Peyer's patch (tissue), 4 donors: ENCODE results near the gene NABP2. TPM values are rescaled to one million over a fixed set of nuclear protein-coding genes. Genes with fewer than 3 reads are reported as not detected.

ENCODE experiments used
- DNase-seq, 3 donors: peaks; one replicate each; pipeline ENCODE4 v3.0.0-alpha.2; 2017 to 2019
- H3K27ac ChIP-seq, 4 donors: fragments of 200-600 bp; sonication (generic); one replicate each; pipeline ENCODE4 v1.5.1; 2016 to 2019
- H3K27me3 ChIP-seq, 2 donors: fragments of 200-600 bp; sonication (generic); one replicate each; pipeline ENCODE4 v1.5.1; 2019
- H3K36me3 ChIP-seq, 3 donors: fragments of 200-600 bp; sonication (generic); one replicate each; pipeline ENCODE4 v1.5.1; 2016 to 2019
- H3K4me1 ChIP-seq, 4 donors: fragments of 200-600 bp; sonication (generic); one replicate each; pipeline ENCODE4 v1.5.1; 2016 to 2019
- H3K4me3 ChIP-seq, 4 donors: fragments of 200-600 bp; sonication (generic); 1 replicate in 3 of 4; 2 replicates in 1 of 4; pipeline ENCODE4 v1.5.1; 2016 to 2019; ENCODE audit warnings: mild to moderate bottlenecking in 1 of 4
- H3K9me3 ChIP-seq, 4 donors: fragments of 200-600 bp; sonication (generic); one replicate each; pipeline ENCODE4 v1.5.1; 2016 to 2019; ENCODE audit warnings: mild to moderate bottlenecking in 1 of 4
- CTCF ChIP-seq, 6 experiments: fragments of 450-650 bp in 4 of 6; fragments of 200-600 bp in 2 of 6; sonication (generic) in 1 of 6; IDR thresholded peaks; one replicate each; pipeline ENCODE4 v1.5.1; 2017 to 2019; ENCODE audit warnings: antibody characterized with exemption in 6 of 6, mild to moderate bottlenecking in 3 of 6, moderate library complexity in 1 of 6
- POLR2A ChIP-seq, 2 donors: fragments of 450-650 bp; IDR thresholded peaks; one replicate each; pipeline ENCODE4 v1.5.1; 2017; ENCODE audit warnings: antibody characterized with exemption in 2 of 2, mild to moderate bottlenecking in 2 of 2, moderate library complexity in 2 of 2
- total RNA-seq, 4 donors: library from RNA; depleted of rRNA; stranded (reverse); fragments of >200 nt; gene quantifications; one replicate each; pipeline ENCODE4 v1.1.0, GENCODE V29; 2016

NABP2 gene
- total RNA-seq, 4 donors from 2014 or later = 15.3 to 25.3 (median 23.5) TPM

DNA sequence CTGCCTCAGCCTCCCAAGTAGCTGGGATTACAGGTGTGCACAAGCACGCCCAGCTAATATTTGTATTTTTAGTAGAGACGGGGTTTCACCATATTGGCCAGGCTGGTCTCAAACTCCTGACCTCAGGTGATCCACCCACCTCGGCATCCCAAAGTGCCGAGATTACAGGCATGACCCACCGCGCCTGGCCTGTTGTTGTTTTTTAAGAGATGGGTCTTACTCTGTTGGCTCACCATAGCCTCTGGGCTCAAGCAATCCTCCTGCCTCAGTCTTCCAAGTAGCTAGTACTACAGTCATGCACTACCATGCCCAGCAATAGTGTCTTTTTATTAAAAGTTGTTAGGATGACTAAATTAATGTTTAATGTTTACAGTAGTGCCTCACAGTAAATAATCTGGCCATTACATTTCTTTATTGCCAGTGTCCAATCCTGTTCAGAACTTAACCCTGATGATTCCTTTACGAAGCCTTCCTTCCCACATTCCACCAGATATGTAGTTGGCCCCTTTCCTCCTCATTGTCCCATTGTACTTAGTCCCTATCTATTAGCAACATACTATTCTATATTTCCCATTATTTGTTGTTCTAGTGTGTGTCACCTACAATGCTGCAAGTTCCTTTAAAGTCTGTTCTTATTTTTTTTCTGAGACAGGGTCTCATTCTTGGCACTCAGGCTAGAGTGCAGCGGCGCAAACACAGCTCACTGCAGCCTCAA, 26.1 kb upstream of the NABP2 start:
- TF ChIP-seq POLR2A (IDR thresholded peaks at IDR 0.05) (no peak), CTCF (IDR thresholded peaks at IDR 0.05) (no peak)
- Histone ChIP-seq H3K4me1 (peaks cover 0 to 6% (median 0%) of the 10 kb centered on the region in 4 donors), H3K9me3 (no peaks in the 10 kb centered on the region), H3K4me3 (no peak overlapping the region), H3K36me3 (no peaks in the 10 kb centered on the region), H3K27me3 (no peaks in the 10 kb centered on the region), H3K27ac (peak overlapping the region in 1 of 4 donors; percentile 39)
- no peak for DNase-seq

GRCh38 chr12:56198836-56199235, 25.3 kb upstream of the NABP2 start:
- Histone ChIP-seq H3K27me3 (no peaks in the 10 kb centered on the region), H3K9me3 (no peaks in the 10 kb centered on the region), H3K36me3 (no peaks in the 10 kb centered on the region), H3K27ac (no peak overlapping the region), H3K4me3 (no peak overlapping the region), H3K4me1 (peaks cover 0 to 6% (median 0%) of the 10 kb centered on the region in 4 donors)
- DNase-seq = no peak
- no peak for TF ChIP-seq POLR2A (IDR thresholded peaks at IDR 0.05)
- no peak for TF ChIP-seq CTCF (IDR thresholded peaks at IDR 0.05)

DNA sequence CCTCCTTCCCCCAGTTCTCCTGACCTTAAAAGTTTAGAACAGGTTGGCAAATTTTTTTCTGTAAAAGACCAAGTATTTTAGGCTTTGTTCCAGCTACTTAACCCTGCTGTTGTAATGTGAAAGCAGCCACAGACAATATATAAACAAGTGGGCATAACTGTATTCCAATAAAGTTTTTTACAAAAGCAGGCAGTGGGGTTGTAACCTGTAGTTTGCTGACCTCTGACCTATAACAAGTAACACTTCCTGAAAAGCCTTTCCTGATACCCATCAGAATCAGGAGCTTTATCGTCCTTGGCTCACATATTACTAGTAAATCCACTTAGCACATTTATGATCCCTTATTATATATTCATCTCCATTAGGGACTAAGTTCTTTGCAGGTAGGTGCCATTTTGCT, 21.8 kb upstream of the NABP2 start:
- Histone ChIP-seq H3K27me3 (no peaks in the 10 kb centered on the region), H3K36me3 (peaks cover 0 to 31% (median 3%) of the 10 kb centered on the region in 3 donors), H3K4me1 (peaks cover 0 to 6% (median 0%) of the 10 kb centered on the region in 4 donors), H3K27ac (no peak overlapping the region), H3K9me3 (no peaks in the 10 kb centered on the region), H3K4me3 (no peak overlapping the region)
- TF ChIP-seq CTCF (IDR thresholded peaks at IDR 0.05) (no peak), POLR2A (IDR thresholded peaks at IDR 0.05) (no peak)
- DNase-seq = no peak

GRCh38 chr12:56202838-56203237, 21.3 kb upstream of the NABP2 start:
- TF ChIP-seq CTCF (IDR thresholded peaks at IDR 0.05) = no peak
- TF ChIP-seq POLR2A (IDR thresholded peaks at IDR 0.05) = no peak
- H3K36me3 ChIP-seq = peaks cover 0 to 35% (median 5%) of the 10 kb centered on the region in 3 donors
- H3K27ac ChIP-seq = no peak overlapping the region
- H3K4me3 ChIP-seq = no peak overlapping the region
- DNase-seq = no peak
- no peaks in the 10 kb centered on the region for H3K9me3 ChIP-seq
- no peaks in the 10 kb centered on the region for H3K27me3 ChIP-seq
- H3K4me1 ChIP-seq = peaks cover 0 to 6% (median 0%) of the 10 kb centered on the region in 4 donors

GRCh38 chr12:56204275-56204674, 19.9 kb upstream of the NABP2 start:
- peaks cover 0 to 50% (median 5%) of the 10 kb centered on the region in 3 donors for H3K36me3 ChIP-seq
- H3K4me3 ChIP-seq = no peak overlapping the region
- H3K27me3 ChIP-seq = no peaks in the 10 kb centered on the region
- DNase-seq = no peak
- TF ChIP-seq CTCF (IDR thresholded peaks at IDR 0.05) (no peak), POLR2A (IDR thresholded peaks at IDR 0.05) (no peak)
- H3K4me1 ChIP-seq = peaks cover 0 to 6% (median 0%) of the 10 kb centered on the region in 4 donors
- H3K9me3 ChIP-seq = no peaks in the 10 kb centered on the region
- no peak overlapping the region for H3K27ac ChIP-seq
